SK-N-MC (cell line): ENCODE data around the gene ITSN1.

Experiments used
- EZH2 ChIP-seq: fragments of 200-600 bp; sonication (generic); IDR thresholded peaks from one replicate; pipeline ENCODE4 v1.6.1; 2017; ENCODE audit warnings: antibody characterized with exemption
- FOXP2 ChIP-seq: optimal IDR thresholded peaks from 2 replicates; pipeline ENCODE3; 2011; ENCODE audit warnings: mild to moderate bottlenecking, moderate library complexity; ENCODE audit not compliant: insufficient read depth; ENCODE audit errors: extremely low read length, control extremely low read depth
- POLR2AphosphoS5 ChIP-seq: IDR thresholded peaks from 2 replicates; pipeline ENCODE4 v1.6.1; 2012; ENCODE audit warnings: mild to moderate bottlenecking, low read depth, low read length, borderline replicate concordance

- no peak for TF ChIP-seq EZH2
- TF ChIP-seq POLR2AphosphoS5: no peak
- no peak for TF ChIP-seq FOXP2
Observed at GRCh38 chr21:33760641-33761440, 118.5 kb downstream of the ITSN1 start.
